ENCODE results near the gene ADAMTS9. TPM values are rescaled to one million over a fixed set of nuclear protein-coding genes. Genes with fewer than 3 reads are reported as not detected.

The ADAMTS9 gene
- total RNA-seq, 1 experiment from 2014 or later, result 1.8 TPM

- no peak overlapping the region for H3K4me3 Mint-ChIP-seq (ENCODE audit: unreplicated experiment)
- H3K27me3 Mint-ChIP-seq (ENCODE audit: insufficient read depth, unreplicated experiment), result no peaks in the 10 kb centered on the region
- no peaks in the 10 kb centered on the region for H3K36me3 Mint-ChIP-seq (ENCODE audit: insufficient read depth, unreplicated experiment)
- H3K4me1 Mint-ChIP-seq (ENCODE audit: insufficient read depth, unreplicated experiment), result no peaks in the 10 kb centered on the region
- no TSS peak for BruUV-seq (replicated peaks)
- DNase-seq (ENCODE audit: unreplicated experiment), result no peak
- CTCF ChIA-PET, result interaction anchor here (0.5 to 1.0 kb wide), 4 partner anchors 28 to 1139 kb away, joined by 3 to 5 read pairs (median 4); partner anchors contain the start of gene PSMD6
- no peaks in the 10 kb centered on the region for H3K9me3 Mint-ChIP-seq (ENCODE audit: unreplicated experiment)
- TF ChIP-seq CTCF (IDR thresholded peaks at IDR 0.05; ENCODE audit: unreplicated experiment), result no peak
- H3K27ac Mint-ChIP-seq (ENCODE audit: low read depth, unreplicated experiment), result no peak overlapping the region
- intact Hi-C loops (cut with micrococcal nuclease), result no loop called here
- POLR2A ChIA-PET, result interaction anchor here (0.9 kb wide), 1 partner anchor 26 kb away, joined by 3 read pairs; no protein-coding TSS in a partner anchor
These were observed 186.4 kb downstream of the ADAMTS9 start for GRCh38 chr3:64501298-64501906.

GRCh38 chr3:64496786-64497490 lies 190.9 kb downstream of the ADAMTS9 start:
- H3K4me1 Mint-ChIP-seq (ENCODE audit: insufficient read depth, unreplicated experiment), result no peaks in the 10 kb centered on the region
- H3K4me3 Mint-ChIP-seq (ENCODE audit: unreplicated experiment), result no peak overlapping the region
- H3K27me3 Mint-ChIP-seq (ENCODE audit: insufficient read depth, unreplicated experiment), result no peaks in the 10 kb centered on the region
- DNase-seq (ENCODE audit: unreplicated experiment), result no peak
- no peaks in the 10 kb centered on the region for H3K36me3 Mint-ChIP-seq (ENCODE audit: insufficient read depth, unreplicated experiment)
- no TSS peak for BruUV-seq (replicated peaks)
- H3K9me3 Mint-ChIP-seq (ENCODE audit: unreplicated experiment), result no peaks in the 10 kb centered on the region
- intact Hi-C loops (cut with micrococcal nuclease), result no loop called here
- TF ChIP-seq CTCF (IDR thresholded peaks at IDR 0.05; ENCODE audit: unreplicated experiment), result no peak
- ChIA-PET POLR2A (no interaction called here), CTCF (interaction anchor here (0.7 to 2.2 kb wide), 3 partner anchors 12 to 473 kb away, joined by 3 to 13 read pairs (median 3); no protein-coding TSS in a partner anchor)
- H3K27ac Mint-ChIP-seq (ENCODE audit: low read depth, unreplicated experiment), result no peak overlapping the region

DNA sequence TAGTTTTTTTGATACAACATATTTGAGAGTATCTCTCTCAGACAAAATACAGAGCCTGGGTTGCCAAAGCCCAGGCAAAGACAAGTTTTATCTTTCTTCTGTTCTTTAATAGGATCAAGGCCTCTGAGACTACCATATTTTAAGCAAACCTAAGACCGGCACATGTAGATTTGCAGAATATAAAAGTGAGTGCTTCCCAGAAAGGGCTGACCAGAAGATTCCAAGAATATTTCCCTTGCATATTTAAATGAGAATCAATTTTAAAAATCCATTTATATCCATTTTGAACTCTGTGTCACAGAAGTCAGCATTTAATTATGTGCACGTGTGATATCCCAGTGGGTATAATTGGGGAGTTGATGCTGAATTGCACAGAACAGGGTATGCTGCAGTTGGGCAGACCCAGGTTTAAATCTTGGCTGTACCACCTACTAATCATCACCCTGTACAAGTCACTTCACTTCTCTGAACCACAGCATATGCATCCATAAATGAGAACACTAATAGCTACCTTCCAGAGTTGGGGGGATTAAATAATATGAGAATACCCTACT lies 191.9 kb downstream of the ADAMTS9 start:
- CTCF ChIA-PET, result interaction anchor here (0.9 to 4.1 kb wide), 2 partner anchors 12 to 472 kb away, joined by 3 to 36 read pairs; no protein-coding TSS in a partner anchor
- BruUV-seq (replicated peaks), result no TSS peak
- Mint-ChIP-seq H3K4me3 (ENCODE audit: unreplicated experiment) (no peak overlapping the region), H3K27ac (ENCODE audit: low read depth, unreplicated experiment) (no peak overlapping the region), H3K4me1 (ENCODE audit: insufficient read depth, unreplicated experiment) (no peaks in the 10 kb centered on the region), H3K36me3 (ENCODE audit: insufficient read depth, unreplicated experiment) (no peaks in the 10 kb centered on the region), H3K27me3 (ENCODE audit: insufficient read depth, unreplicated experiment) (no peaks in the 10 kb centered on the region), H3K9me3 (ENCODE audit: unreplicated experiment) (no peaks in the 10 kb centered on the region)
- POLR2A ChIA-PET, result no interaction called here
- TF ChIP-seq CTCF (IDR thresholded peaks at IDR 0.05; ENCODE audit: unreplicated experiment), result no peak
- intact Hi-C loops (cut with micrococcal nuclease), result no loop called here
- no peak for DNase-seq (ENCODE audit: unreplicated experiment)

DNA sequence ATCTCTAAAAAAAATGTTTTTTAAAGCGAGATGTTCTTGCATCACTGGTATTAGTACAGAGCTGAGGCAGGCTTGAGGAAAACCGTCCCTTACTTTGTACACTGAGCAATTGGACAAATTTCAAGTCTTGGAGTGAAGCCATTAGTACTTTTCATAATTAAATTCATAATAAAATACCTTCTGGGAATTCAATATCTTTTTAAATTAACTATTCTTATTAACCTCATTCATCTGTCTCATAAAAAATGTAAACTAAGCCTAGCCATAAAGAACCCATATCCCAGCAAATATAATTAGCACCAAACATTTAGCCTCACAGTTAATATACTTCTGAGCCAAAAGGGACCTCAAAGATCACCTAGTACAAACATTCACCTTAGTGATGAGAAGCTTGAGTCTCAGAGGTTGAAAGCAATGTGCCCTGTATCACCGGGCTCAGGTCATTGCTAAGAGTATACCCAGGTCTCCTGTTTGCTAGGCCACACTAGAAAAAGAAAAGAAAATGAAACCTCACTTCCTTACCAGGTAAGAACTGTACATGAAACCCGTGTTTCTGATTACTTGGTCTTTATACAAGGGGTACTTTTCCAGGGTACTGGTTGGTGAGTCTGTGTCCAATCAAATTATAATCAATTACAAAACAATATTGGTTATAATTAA lies 192.5 kb downstream of the ADAMTS9 start:
- ChIA-PET CTCF (interaction anchor here (4.1 kb wide), 1 partner anchor 11 kb away, joined by 36 read pairs; no protein-coding TSS in a partner anchor), POLR2A (no interaction called here)
- no peaks in the 10 kb centered on the region for H3K27me3 Mint-ChIP-seq (ENCODE audit: insufficient read depth, unreplicated experiment)
- no peaks in the 10 kb centered on the region for H3K36me3 Mint-ChIP-seq (ENCODE audit: insufficient read depth, unreplicated experiment)
- intact Hi-C loops (cut with micrococcal nuclease), result no loop called here
- H3K27ac Mint-ChIP-seq (ENCODE audit: low read depth, unreplicated experiment), result no peak overlapping the region
- no peak overlapping the region for H3K4me3 Mint-ChIP-seq (ENCODE audit: unreplicated experiment)
- DNase-seq (ENCODE audit: unreplicated experiment), result no peak
- BruUV-seq (replicated peaks), result no TSS peak
- no peak for TF ChIP-seq CTCF (IDR thresholded peaks at IDR 0.05; ENCODE audit: unreplicated experiment)
- no peaks in the 10 kb centered on the region for H3K4me1 Mint-ChIP-seq (ENCODE audit: insufficient read depth, unreplicated experiment)
- H3K9me3 Mint-ChIP-seq (ENCODE audit: unreplicated experiment), result no peaks in the 10 kb centered on the region

Measured in MCF 10A (cell line).